Fibroblast of the aortic adventitia (primary cell): Measurements from ENCODE around the gene HPX. TPM values are rescaled to one million over a fixed set of nuclear protein-coding genes. Genes with fewer than 3 reads are reported as not detected.

Source experiments
- DNase-seq: peaks from one replicate; pipeline ENCODE4 v3.0.0-alpha.2; 2010; ENCODE audit warnings: low read depth
- H3K4me3 ChIP-seq: 2 replicates; pipeline ENCODE4 v1.5.1; 2011; ENCODE audit warnings: low read depth, mild to moderate bottlenecking, control low read depth, low read length, moderate library complexity
- total RNA-seq: library from RNA; depleted of rRNA; stranded (reverse); fragments of >200 nt; gene quantifications from 2 replicates; pipeline ENCODE4 v1.2.3, GENCODE V29; 2012; ENCODE audit warnings: low replicate concordance
- TF ChIP-seq, protein P1 (sequence below): IDR thresholded peaks from 2 replicates; pipeline ENCODE4 v1.5.1; 2011; ENCODE audit warnings: mild to moderate bottlenecking, low read length, control low read depth, inconsistent platforms; ENCODE audit not compliant: insufficient read depth

HPX gene
- total RNA-seq, 1 donor: 1.2 TPM

GRCh38 chr11:6406370-6406769, 34.4 kb downstream of the HPX start:
- DNase-seq: no peak
- no peak overlapping the region for H3K4me3 ChIP-seq
- TF ChIP-seq, protein P1, sequence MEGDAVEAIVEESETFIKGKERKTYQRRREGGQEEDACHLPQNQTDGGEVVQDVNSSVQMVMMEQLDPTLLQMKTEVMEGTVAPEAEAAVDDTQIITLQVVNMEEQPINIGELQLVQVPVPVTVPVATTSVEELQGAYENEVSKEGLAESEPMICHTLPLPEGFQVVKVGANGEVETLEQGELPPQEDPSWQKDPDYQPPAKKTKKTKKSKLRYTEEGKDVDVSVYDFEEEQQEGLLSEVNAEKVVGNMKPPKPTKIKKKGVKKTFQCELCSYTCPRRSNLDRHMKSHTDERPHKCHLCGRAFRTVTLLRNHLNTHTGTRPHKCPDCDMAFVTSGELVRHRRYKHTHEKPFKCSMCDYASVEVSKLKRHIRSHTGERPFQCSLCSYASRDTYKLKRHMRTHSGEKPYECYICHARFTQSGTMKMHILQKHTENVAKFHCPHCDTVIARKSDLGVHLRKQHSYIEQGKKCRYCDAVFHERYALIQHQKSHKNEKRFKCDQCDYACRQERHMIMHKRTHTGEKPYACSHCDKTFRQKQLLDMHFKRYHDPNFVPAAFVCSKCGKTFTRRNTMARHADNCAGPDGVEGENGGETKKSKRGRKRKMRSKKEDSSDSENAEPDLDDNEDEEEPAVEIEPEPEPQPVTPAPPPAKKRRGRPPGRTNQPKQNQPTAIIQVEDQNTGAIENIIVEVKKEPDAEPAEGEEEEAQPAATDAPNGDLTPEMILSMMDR: no peak

- H3K4me3 ChIP-seq: no peak overlapping the region
- TF ChIP-seq, protein P1: no peak
- no peak for DNase-seq
These were observed 34.9 kb downstream of the HPX start for GRCh38 chr11:6405846-6406245.

GRCh38 chr11:6405052-6405667, 35.6 kb downstream of the HPX start:
- TF ChIP-seq, protein P1: no peak
- DNase-seq: no peak

DNA sequence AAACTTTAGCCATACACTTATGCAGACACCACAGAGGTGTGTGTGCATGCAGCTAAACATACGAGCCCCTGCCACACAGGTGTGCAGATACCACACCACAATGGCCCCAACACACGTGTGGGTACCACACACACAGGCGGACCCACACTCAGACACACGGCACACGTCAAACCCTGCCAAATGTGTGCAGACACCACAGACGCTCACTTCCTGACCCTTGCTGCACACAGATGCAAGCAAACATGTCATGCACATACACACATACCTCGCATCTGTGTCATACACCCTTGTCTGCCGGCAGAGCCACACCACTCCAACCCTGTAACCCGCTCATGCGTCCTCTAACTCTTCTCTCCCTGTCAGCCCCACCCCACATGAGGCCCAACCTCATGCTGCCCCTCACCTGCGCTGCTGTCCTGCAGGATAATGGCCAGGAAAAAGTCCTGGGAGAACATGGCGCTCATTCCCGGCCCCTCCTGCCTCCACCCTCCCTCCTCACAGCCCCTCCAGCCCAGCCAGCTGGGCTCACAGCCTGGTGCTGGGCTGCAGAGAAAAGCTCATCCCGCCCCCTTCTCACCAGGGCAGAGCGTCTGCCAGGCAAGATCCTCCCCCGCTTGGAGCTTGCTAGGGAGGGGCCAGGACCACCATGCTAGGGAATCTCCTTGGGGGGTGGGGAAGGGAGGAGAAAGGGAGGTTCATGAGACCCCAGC, 36.3 kb downstream of the HPX start:
- no peak overlapping the region for H3K4me3 ChIP-seq
- TF ChIP-seq, protein P1: no peak
- no peak for DNase-seq

More at GRCh38 chr11:6405052-6405667, 35.6 kb downstream of the HPX start:
- H3K4me3 ChIP-seq: no peak overlapping the region

DNA sequence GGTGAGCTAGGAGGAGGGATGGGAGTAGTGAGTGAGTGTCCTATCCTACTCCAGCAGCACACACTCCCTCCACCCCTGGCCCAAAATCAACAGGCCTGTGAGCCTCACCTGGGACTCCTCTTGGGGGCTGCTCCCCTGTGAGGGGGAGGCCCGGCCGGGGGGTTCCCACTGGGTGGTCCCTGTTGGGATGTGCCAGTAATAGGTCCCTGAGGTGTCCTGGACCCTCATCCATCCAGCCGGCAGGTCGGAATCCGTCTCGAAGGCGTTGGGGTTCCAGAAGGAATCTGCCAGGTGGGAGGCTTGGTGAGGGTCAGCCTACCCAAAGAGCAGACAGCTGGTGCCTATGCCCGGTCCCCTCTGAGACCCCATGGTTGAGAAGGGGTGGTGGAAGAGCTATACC, 37.2 kb downstream of the HPX start:
- H3K4me3 ChIP-seq: no peak overlapping the region
- no peak for DNase-seq
- TF ChIP-seq, protein P1: no peak

GRCh38 chr11:6402561-6402981, 38.2 kb downstream of the HPX start:
- TF ChIP-seq, protein P1: no peak
- H3K4me3 ChIP-seq: no peak overlapping the region
- DNase-seq: no peak
